ENCODE results near the gene FHOD3. TPM values are rescaled to one million over a fixed set of nuclear protein-coding genes. Genes with fewer than 3 reads are reported as not detected.

The FHOD3 gene
- total and polyA plus RNA-seq, 2 donors (not counting 1 experiment from before 2014, with no cell fraction given), result not detected

GRCh38 chr18:36595046-36595817 is 297.7 kb downstream of the FHOD3 start:
- no peaks in the 10 kb centered on the region for H3K4me1 Mint-ChIP-seq
- H2AFZ ChIP-seq (ENCODE audit: insufficient read depth, low read depth, low read length, poor library complexity, severe bottlenecking), result no peak overlapping the region
- no peaks in the 10 kb centered on the region for H3K36me3 ChIP-seq (replicated peaks in 1 of 2; ENCODE audit: control extremely low read depth in 1 of 2, control insufficient read depth in 1 of 2, extremely low read depth in 1 of 2, insufficient read depth in 2 of 2, low read length in 1 of 2)
- DNase-seq, result no peak
- WGBS (ENCODE audit: insufficient coverage), result 72% methylated on average over 7 of the region's 10 CpGs
- peaks cover 0 to 2% (median 0%) of the 10 kb centered on the region in 4 experiments for H3K27me3 ChIP-seq (replicated peaks in 1 of 4; ENCODE audit: control extremely low read depth in 1 of 4, control insufficient read depth in 3 of 4, insufficient read depth in 4 of 4, low read length in 3 of 4)
- no peaks in the 10 kb centered on the region for H4K20me1 ChIP-seq (ENCODE audit: control insufficient read depth, insufficient read depth, low read length, poor library complexity, severe bottlenecking)
- H3K4me2 ChIP-seq (replicated peaks; ENCODE audit: low read depth, low read length, poor library complexity, severe bottlenecking), result no peak overlapping the region
- intact Hi-C loops (cut with micrococcal nuclease), result no loop called here
- H3K9me3 ChIP-seq (ENCODE audit: control extremely low read depth in 1 of 3, control insufficient read depth in 2 of 3, insufficient read depth in 1 of 3, low read length in 2 of 3), result no peaks in the 10 kb centered on the region
- no peaks in the 10 kb centered on the region for H3K4me1 ChIP-seq (ENCODE audit: control insufficient read depth in 2 of 2, insufficient read depth in 2 of 2, low read length in 2 of 2)
- no peaks in the 10 kb centered on the region for H3K79me2 ChIP-seq (ENCODE audit: control insufficient read depth, insufficient read depth, low read length)
- ChIA-PET POLR2A (no interaction called here), CTCF (no interaction called here)
- ATAC-seq (ENCODE audit: low read depth), result no peak
- H3K4me3 ChIP-seq (ENCODE audit: control extremely low read depth in 1 of 5, extremely low read depth in 1 of 5, insufficient read depth in 1 of 5, low read depth in 2 of 5, low read length in 4 of 5), result no peak overlapping the region
- H3K27ac Mint-ChIP-seq, result no peak overlapping the region
- H3K4me3 Mint-ChIP-seq, result no peak overlapping the region
- H3K27ac ChIP-seq (ENCODE audit: low read length in 2 of 2), result no peak overlapping the region
- H3K27me3 Mint-ChIP-seq, result no peaks in the 10 kb centered on the region
- no peaks in the 10 kb centered on the region for H3K9me3 Mint-ChIP-seq (ENCODE audit: insufficient read depth)
- H3K9ac ChIP-seq (ENCODE audit: low read length), result no peak overlapping the region
- no peak for TF ChIP-seq EZH2 (IDR thresholded peaks at IDR 0.05; ENCODE audit: borderline replicate concordance, insufficient read depth, low read depth, low read length, poor library complexity, severe bottlenecking)
- TF ChIP-seq, protein P1, sequence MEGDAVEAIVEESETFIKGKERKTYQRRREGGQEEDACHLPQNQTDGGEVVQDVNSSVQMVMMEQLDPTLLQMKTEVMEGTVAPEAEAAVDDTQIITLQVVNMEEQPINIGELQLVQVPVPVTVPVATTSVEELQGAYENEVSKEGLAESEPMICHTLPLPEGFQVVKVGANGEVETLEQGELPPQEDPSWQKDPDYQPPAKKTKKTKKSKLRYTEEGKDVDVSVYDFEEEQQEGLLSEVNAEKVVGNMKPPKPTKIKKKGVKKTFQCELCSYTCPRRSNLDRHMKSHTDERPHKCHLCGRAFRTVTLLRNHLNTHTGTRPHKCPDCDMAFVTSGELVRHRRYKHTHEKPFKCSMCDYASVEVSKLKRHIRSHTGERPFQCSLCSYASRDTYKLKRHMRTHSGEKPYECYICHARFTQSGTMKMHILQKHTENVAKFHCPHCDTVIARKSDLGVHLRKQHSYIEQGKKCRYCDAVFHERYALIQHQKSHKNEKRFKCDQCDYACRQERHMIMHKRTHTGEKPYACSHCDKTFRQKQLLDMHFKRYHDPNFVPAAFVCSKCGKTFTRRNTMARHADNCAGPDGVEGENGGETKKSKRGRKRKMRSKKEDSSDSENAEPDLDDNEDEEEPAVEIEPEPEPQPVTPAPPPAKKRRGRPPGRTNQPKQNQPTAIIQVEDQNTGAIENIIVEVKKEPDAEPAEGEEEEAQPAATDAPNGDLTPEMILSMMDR (IDR thresholded peaks at IDR 0.05), result no peak

DNA sequence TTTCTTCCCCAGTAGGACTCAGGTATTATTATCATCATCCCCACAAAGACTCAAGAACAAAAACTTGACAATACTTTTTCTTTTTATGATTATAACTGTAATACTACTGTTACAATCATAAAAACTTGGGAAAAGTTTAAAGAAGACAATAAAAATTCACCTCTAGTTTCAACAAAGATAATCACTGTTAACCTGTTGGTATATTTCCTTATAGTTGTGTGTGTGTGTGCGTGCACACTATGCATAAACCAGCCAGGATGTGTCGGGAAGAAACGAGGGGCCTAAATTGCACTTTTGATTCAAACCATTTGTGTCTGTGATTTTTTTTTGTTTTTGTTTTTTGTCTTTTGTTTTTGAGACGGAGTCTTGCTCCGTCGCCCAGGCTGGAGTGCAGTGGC is 298.3 kb downstream of the FHOD3 start:
- DNase-seq, result no peak
- H3K27ac ChIP-seq (ENCODE audit: low read length in 2 of 2), result no peak overlapping the region
- ChIA-PET CTCF (no interaction called here), POLR2A (no interaction called here)
- no peaks in the 10 kb centered on the region for H3K27me3 Mint-ChIP-seq
- intact Hi-C loops (cut with micrococcal nuclease), result no loop called here
- H3K4me3 ChIP-seq (ENCODE audit: control extremely low read depth in 1 of 5, extremely low read depth in 1 of 5, insufficient read depth in 1 of 5, low read depth in 2 of 5, low read length in 4 of 5), result no peak overlapping the region
- no peaks in the 10 kb centered on the region for H3K36me3 ChIP-seq (replicated peaks in 1 of 2; ENCODE audit: control extremely low read depth in 1 of 2, control insufficient read depth in 1 of 2, extremely low read depth in 1 of 2, insufficient read depth in 2 of 2, low read length in 1 of 2)
- no peaks in the 10 kb centered on the region for H3K79me2 ChIP-seq (ENCODE audit: control insufficient read depth, insufficient read depth, low read length)
- no peaks in the 10 kb centered on the region for H3K9me3 ChIP-seq (ENCODE audit: control extremely low read depth in 1 of 3, control insufficient read depth in 2 of 3, insufficient read depth in 1 of 3, low read length in 2 of 3)
- no peaks in the 10 kb centered on the region for H3K4me1 Mint-ChIP-seq
- no peak overlapping the region for H2AFZ ChIP-seq (ENCODE audit: insufficient read depth, low read depth, low read length, poor library complexity, severe bottlenecking)
- no peaks in the 10 kb centered on the region for H3K9me3 Mint-ChIP-seq (ENCODE audit: insufficient read depth)
- WGBS (ENCODE audit: insufficient coverage), result 93% methylated on average over 3 of the region's 6 CpGs
- H3K4me2 ChIP-seq (replicated peaks; ENCODE audit: low read depth, low read length, poor library complexity, severe bottlenecking), result no peak overlapping the region
- ATAC-seq (ENCODE audit: low read depth), result no peak
- no peak overlapping the region for H3K27ac Mint-ChIP-seq
- no peaks in the 10 kb centered on the region for H3K4me1 ChIP-seq (ENCODE audit: control insufficient read depth in 2 of 2, insufficient read depth in 2 of 2, low read length in 2 of 2)
- H3K9ac ChIP-seq (ENCODE audit: low read length), result no peak overlapping the region
- peaks cover 0 to 2% (median 0%) of the 10 kb centered on the region in 4 experiments for H3K27me3 ChIP-seq (replicated peaks in 1 of 4; ENCODE audit: control extremely low read depth in 1 of 4, control insufficient read depth in 3 of 4, insufficient read depth in 4 of 4, low read length in 3 of 4)
- no peak overlapping the region for H3K4me3 Mint-ChIP-seq
- TF ChIP-seq EZH2 (IDR thresholded peaks at IDR 0.05; ENCODE audit: borderline replicate concordance, insufficient read depth, low read depth, low read length, poor library complexity, severe bottlenecking), result no peak
- TF ChIP-seq, protein P1 (IDR thresholded peaks at IDR 0.05), result no peak
- H4K20me1 ChIP-seq (ENCODE audit: control insufficient read depth, insufficient read depth, low read length, poor library complexity, severe bottlenecking), result no peaks in the 10 kb centered on the region

Measured in B cell (primary cell).